Stimulated activated naive CD4-positive, alpha-beta T cell (primary cell): ENCODE results near the gene SOCS1.
A peak's percentile ranks its signal among the peaks of the same experiment; 100 is the strongest.
"Not testable (repeated sequence)": the region's sequence is repeated elsewhere in the genome, so short reads cannot be mapped to it uniquely, and the experiment has no call there.

ENCODE experiments used
- DNase-seq, 6 experiments: peaks; one replicate each; lab custom pipeline; 2025; lab: John Stamatoyannopoulos, UW

The SOCS1 gene, protein sequence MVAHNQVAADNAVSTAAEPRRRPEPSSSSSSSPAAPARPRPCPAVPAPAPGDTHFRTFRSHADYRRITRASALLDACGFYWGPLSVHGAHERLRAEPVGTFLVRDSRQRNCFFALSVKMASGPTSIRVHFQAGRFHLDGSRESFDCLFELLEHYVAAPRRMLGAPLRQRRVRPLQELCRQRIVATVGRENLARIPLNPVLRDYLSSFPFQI

DNA sequence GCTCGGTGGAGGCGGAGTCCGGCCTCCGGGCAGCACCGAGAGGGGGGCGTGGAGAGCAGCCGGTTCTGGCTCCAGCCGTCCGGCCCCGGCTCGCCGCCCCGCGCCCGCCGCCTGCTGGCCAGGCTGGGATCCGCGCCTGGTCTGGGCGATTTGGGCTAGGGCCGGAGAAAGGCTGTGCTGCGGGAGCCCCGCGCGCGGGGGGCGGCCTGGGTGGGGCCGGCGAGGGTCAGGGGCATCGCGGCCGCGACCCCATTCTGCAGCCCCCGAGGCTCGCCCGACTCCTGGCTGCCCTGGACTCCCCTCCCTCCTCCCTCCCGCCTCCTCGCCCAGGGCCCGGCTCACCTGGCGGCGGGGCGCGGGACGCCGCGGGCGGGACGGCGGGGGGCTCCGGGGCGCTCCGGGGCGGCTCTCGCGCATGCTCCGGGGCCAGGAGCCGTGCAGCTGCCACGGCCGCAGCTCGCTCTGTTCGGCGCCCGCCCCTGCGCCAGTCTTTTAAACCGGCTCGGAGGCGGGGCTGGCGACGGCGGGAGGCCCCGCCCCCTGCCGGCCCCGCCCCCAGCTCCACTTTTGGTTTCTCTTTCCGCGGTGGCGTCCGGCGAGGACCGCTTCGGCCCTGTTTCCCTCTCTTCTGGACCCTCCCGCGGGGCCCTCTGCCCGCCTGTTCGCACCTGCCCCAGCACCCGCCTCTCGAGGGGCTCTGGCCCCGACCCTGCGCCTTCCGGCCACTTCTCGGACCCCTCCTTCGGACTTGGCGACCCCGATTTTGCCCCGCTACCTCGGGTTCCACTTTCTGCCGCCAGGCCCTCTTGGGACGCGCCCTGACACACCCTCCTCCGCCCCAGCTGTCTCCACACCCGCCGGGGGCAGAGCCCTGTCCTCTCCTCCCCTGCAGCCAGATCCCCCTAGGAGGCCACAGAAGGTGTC lies at the start of gene SOCS1:
Gene SOCS1 (minus strand): TSS at position 468 of the 924 bp plus-strand sequence. CDS start 726 bp downstream, outside the sequence.
- peak; percentile 70 to 90 (median 84) for DNase-seq

DNA sequence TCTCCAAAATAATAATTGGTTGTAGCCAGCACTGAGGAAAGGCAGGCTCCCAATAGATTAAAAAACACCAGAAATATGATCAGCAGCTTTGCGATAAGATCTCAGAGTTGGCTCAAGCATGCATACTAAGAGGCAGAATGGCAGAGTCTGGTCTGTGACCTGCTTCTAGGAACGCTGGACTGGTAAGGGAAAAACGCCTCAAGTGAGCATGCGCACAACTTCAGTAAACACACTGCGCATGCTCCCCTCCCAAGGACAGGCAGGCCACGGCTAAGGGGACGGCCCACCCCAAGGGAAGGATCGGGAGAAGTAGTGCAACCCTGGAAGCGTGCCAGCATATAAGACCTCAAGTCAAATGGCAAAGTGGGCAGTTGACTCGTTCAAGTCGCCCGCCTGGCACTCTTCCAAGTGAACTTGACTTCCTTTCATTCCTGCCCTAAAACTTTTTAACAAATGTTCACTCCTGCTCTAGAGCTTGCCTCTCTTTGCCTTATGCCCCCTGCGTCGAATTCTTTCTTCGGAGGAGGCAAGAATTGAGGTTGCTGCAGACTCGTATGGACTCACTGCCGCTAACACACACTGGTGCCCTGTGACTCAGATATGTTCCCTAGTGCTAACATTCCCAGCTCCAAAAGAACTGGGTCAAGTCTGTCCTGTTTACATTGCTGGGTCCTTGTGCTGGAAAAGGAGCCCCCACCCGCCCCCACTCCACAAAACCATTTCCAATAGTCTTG lies 47.6 kb upstream of the SOCS1 start:
- no peak for DNase-seq

DNA sequence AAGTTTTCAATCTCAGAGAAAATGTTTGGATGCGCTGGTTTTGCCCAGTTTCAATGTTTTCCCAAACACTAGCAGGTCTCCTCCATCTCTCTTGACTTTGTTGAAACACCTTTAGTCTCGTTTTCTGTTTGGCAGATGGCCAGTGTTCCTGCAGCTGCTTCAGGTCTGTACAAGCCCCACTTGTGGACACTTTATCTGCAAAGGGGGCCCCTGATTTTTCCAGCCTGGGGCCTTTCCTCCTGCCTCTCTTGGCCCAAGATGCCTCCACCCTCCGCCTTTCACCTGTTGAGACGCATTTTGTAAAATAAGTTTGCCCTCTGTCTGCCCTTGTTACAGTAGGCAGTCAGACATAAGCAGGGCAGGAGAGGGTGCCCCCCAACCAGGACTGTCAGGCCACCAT lies 47.0 kb upstream of the SOCS1 start:
- no peak for DNase-seq

DNA sequence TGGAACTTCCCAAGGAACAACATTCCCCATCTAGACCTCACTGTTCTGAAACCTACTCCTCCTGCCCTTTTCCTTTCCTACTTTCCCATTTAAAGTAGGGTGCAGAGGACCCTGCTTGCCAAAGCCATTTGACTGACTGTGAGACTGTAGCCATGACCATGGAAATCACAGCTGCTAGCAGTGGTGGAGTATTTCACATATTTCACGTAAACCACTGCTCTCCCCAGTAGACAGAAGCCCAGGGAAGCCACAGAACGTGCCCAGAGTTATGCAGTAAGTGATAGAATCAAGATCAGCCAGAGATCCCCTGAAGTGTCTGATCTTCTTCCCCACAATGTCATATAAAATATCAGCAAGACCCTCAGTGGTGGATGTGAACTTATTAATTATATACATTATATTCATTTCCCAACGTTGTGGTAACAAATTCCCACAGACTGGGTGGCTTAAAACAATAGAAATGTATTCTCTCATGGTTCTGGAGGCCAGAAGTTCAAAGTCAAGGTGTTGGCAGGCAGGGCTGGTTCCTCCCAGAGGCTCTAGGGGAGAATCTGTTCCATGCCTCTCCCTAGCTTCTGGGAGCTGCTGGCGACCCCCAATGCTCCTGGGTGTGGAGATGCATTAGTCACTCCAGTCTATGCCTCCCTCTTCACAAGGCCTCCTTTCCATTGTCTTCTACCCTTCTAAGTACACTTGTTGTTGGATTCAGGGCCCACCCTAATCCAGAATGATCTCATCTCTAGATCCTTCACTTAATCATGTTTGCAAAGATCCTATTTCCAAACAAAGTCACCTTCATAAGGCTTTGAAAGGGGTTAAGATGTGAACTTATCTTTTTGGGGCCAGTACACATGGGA lies 45.9 kb upstream of the SOCS1 start:
- no peak for DNase-seq

DNA sequence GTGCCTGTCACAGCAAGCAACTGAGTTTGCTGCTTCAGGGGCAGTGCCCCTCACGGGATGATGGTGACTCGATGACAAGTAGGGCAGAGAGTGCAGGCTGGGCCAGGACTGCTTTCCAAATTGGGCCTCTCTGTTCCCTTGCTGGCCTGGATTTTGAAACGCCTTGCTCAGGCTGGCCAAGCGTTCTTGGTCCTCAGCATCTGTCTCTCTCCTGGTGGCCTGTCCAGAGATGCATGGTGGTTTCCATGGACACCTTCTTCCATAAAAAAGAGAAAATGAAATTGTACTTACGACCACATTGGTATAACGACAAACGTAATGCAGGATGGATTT lies 44.5 kb upstream of the SOCS1 start:
- no peak for DNase-seq

DNA sequence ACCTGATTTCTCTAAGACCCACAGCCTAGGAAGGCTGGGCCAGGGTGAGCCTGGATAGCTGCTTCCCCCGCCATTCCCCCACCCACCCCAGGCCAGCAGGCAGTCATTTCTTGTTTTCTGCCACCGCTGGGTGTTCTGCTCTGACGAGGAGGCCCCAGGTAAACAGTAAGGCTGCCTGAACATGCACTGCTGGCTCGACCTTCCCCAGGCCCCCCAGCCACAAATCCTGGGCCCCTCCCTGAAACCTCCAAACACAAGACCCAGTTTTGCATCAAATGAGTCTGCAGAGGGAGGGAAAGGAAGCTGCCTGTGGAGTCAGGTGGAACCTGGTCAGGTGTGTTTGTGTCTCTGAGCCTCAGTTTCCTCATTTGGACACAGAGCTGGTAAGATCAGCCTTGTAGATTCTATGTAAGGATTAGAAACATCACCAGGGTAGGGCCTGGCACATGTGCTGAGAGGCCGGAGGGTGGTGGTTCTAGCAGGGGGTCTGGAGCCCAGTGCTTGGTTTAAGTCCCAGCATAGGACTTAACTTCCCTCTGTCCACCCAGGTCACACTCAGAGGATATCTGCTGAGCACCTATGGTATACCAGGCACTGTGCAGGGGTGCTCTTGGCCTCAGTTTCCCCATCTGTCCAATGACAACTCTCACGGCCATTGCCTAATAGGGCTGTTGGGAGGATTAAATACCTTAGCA lies 44.0 kb upstream of the SOCS1 start:
- no peak for DNase-seq

DNA sequence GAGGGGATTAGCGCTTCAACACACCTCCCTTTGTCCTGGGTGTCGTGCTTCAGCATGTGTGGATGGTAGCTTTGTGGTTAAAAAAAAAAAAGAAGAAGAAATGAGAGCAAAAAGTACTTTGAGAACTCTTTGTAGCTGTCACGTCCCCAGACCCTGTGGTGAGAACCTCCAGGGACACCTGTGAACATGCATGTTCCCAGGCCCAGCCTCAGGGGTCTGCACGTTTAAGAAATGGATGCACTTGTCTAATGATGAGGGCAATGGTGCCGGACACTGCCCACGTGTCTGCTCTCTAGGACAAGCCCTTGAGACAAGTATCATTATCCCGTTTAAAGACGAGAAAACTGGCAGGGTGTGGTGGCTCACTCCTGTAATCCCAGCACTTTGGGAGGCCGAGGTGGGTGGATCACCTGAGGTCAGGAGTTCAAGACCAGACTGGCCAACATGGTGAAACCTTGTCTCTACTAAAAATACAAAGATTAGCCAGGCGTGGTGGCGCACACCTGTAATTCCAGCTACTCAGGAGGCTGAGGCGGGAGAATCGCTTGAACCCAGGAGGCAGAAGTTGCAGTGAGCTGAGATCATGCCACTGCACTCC lies 43.0 kb upstream of the SOCS1 start:
- DNase-seq = peak in 2 of 6 experiments; percentile 5 to 9

DNA sequence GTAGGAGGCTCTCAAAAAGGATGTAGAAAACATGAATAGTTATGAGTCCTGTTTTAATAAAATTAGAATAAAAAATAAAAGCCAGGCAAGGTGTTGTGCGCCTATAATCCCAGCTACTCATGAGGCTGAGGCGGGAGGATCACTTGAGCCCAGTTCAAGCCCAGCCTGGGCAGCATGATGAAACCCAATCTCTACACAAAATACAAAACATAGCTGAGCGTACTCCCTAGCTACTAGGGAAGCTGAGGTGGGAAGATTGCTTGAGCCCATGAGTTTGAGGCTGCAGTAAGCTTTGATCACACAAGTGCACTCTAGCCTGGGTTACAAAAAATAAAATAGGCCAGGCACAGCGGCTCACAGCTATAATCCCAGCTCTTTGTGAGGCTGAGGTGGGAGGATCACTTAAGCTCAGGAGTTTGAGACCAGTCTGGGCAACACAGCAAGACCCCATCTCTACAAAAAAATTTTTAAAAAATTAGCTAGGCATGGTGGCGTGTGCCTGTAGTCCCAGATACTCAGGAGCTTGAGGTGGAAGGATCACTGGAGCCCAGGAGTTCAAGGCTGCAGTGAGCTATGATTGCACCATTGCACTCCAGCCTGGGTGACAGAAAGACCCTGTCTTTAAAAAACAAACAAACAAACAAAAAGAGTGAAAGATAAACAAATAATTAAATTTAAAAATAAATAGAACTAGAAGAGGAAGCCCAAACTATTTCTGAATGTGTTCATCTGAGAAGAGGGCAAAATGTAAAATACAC lies 42.3 kb upstream of the SOCS1 start:
- no peak for DNase-seq

DNA sequence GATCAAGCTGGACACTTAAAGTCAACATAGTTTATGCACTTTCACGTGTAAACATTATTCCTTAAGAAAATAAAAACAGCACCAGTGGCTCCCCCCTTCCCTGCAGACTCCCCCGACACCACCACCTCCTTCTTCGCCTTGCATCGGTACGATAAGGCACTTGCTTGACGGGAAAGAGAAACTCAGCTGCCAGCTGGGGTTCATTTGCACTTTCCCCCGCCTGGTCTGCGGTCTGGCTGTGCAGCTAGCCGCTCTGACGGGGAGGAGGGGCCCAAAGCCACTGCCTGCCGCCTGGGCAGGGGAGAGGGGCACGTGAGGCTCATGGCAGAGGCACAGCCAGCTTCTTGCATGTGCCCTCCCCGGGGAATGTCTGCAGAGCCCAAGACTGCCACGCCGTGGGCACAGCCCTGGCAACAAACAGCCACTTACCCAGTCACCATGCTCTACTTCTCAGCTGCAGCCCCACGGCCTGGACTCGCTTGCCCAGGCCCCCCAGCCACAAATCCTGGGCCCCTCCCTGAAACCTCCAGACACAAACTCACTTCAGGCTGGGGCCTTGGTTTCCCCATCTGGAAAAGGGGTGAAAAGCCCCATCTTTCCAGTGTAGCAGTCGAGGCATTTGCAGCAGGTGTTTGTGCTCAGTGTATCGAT lies 41.6 kb upstream of the SOCS1 start:
- peak; percentile 22 to 72 (median 52) for DNase-seq

DNA sequence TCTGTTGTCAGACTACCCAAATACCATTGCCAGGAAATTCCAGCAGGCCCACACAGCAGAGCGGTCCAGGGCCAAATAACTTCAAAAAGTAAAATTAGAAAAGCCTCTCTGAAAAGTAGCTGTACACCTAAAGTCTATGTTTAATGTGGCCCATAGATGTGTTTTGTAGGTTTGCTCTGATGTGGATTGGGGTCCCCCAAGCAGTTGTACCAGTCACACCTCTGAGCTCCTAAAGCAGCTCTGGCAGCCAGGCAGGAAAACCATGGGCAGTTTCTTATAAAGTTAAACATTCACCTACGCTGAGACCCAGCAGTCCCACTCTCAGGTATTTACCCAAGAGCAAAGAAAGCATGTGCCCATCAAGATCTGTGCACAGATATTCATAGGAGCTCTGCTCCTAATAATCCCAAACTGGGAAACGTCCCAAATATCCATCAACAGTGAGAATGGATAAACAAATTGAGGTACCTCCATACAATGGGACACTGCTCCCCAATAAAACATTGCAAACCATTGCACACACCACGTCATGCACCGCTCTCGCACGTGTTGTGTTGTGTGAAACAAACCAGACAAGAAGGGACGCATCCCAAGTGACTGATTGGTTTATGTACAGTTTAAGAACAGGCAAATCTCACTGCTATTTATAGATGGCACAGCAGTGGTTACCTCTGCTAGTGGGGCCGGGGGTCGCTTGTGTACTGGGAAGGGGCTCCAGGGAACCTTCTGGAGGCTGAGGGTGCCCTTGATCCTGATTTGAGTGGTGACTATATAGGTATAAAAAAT lies 40.9 kb upstream of the SOCS1 start:
- no peak for DNase-seq

DNA sequence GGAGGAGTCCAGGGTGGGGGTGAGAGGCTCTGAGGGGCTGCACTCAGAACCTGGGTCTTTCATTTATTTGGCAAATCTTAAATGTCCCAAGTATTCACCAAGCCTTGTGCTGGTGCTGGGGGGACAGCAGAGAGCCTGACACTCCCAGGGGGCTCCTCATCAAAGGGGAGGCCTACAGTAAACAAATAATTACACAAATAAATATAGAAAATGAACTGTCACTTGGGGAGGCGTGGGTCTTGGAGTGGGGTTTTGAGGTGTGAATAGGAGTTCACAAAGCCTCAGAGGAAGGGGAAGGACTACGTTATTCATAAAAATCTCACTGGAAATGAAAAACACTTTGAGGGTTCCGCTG lies 40.3 kb upstream of the SOCS1 start:
- no peak for DNase-seq

DNA sequence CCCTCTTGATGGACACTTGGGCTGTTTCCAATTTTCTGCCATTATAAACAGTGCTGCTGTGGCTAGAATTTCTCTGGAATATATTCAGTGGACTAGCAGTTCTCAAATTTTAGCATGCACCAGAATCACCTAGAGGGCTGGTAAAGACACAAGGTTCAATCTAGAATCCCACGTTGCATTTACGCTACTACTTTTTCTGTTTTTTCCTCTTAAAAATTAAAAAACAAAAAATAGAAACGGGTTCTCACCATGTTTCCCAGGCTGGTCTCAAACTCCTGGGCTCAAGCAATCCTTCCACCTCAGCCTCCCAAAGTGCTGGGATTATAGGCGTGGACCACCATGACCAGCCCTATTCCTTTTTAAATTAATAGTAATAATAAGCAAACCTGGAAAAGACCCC lies 39.7 kb upstream of the SOCS1 start:
- DNase-seq = no peak

DNA sequence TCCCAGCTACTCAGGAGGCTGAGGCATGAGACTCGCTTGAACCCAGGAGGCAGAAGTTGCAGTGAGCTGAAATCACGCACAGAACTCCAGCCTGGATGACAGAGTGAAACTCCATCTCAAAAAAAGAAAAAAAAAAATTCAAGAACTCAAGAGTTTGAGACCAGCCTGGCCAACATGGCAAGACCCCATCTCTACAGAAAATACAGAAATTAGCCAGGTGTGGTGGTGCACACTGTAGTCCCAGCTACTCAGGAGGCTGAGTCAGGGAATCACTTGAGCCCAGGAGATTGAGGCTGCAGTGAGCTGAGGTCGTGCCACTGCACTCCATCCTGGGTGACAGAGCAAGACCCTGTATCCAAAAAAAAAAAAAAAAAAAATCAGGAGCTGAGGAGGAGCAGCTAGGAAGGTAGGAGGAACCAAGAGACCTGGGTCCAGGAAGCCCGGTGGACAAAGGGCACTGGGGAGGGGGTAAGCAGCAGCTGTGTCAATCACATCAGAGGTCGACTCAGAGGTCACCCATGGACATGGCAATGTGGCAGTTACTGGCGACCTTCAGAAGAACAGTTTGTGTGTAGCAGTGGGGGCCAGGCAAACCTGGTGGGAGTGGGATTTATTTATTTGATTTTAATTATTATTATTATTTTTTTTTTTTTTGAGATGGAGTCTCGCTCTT lies 36.2 kb upstream of the SOCS1 start:
- no peak for DNase-seq

DNA sequence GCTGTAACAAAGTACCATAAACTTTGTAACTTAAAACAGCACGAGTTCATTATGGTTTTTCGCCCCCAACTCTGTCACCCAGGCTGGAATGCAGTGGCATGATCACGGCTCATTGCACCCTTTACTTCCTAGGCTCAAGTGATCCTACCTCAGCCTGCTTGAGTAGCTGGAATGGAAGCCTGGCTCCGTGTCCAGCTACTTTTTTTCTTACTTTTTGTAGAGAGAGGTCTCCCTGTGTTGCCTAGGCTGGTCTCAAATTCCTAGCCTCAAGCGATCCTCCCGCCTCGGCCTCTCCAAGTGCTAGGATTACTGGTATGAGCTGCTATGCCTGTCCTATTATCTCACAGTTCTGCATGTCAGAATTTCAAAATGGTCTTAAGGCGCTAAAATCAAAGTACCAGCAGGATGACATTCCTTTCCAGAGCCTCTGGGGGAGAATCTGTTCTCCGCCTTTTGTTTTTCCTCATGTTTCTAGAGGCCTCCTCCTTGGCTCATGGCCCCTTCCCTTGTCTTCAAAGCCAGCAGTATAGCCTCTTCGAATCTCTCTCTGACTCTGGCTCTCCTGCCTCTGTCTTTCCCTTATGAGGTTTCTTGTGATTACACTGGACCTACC lies 35.2 kb upstream of the SOCS1 start:
- no peak for DNase-seq

DNA sequence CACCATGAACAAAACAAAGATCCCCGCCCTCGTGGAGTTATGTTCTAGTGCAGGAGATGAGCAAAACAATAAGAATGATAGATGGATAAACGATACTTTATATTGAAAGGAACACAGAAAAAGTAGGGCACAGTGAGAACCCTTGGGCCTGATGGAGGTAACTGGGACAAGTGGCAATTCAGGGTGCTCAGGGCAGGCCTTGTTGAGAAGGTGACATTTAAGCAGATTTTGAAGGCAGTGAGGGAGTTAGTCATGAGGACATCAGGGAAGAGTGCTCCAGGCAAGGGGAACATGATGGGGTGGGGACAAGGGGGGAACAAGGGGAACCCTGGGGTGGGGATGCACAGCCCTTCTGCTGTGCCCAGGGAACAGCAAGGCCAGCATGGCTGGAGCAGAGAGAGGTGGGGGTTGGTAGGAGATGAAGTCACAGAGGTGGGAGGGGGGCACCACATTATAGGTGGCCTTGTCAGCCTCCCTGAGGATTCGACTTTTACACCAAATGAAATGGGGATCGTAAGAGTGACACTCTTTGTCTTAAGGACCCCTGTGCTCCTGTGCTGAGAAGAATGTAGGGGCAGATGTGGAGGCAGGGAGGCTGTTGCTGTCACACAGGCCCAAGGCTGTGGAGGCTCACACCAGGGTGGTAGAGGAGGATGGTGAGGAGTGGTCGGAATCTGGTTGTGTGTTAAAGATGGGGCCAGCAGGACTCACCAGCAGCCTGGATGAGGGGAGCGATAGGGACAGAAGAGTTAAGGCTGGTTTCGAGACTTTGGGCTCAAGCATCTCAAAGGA lies 34.3 kb upstream of the SOCS1 start:
- DNase-seq = no peak

DNA sequence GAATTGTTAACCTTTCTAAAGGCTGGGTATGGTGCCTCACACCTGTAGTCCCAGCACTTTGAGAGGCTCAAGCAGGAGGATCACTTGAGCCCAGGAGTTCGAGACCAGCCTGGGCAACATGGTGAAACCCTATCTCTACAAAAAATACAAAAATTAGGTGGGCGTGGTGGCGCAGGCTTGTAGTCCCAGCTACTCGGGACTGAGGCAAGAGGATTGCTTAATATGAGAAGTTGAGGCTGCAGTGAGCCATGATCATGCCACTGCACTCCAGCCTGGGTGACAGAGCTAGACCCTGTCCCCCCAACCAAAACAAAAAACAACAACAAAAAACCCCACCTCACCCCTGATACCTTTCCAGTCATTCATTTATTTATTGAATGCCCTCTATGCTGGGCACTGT lies 33.7 kb upstream of the SOCS1 start:
- DNase-seq = not testable (repeated sequence)

DNA sequence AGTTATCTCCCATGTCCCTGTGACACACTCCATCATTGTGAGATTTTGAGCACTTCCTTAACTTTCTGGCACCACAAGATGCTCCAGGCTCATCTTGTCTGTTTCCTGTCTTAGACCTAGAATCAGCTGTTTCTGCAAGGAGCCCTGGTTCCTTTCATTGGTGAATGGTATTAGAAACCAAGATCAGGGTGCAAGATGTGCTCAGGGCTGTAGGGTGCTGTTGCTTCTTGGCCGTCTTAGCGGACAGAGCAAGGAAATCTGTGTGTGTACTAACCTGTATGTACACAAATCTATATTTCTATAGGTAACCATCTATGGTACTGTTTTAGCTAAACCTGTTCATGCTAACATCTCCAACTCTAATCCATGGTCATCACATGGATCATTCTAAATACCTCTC lies 33.2 kb upstream of the SOCS1 start:
- no peak for DNase-seq
